SKM-1 (cell line): ENCODE data around the gene PDE4D.
"Not testable (repeated sequence)": the region's sequence is repeated elsewhere in the genome, so short reads cannot be mapped to it uniquely, and the experiment has no call there.

ENCODE experiments used
- DNase-seq: peaks from one replicate; lab custom pipeline; 2025; ENCODE audit not compliant: unreplicated experiment; lab: John Stamatoyannopoulos, UW

The PDE4D gene

GRCh38 chr5:59618644-59619043 is 274.9 kb downstream of the PDE4D start:
- no peak for DNase-seq

DNA sequence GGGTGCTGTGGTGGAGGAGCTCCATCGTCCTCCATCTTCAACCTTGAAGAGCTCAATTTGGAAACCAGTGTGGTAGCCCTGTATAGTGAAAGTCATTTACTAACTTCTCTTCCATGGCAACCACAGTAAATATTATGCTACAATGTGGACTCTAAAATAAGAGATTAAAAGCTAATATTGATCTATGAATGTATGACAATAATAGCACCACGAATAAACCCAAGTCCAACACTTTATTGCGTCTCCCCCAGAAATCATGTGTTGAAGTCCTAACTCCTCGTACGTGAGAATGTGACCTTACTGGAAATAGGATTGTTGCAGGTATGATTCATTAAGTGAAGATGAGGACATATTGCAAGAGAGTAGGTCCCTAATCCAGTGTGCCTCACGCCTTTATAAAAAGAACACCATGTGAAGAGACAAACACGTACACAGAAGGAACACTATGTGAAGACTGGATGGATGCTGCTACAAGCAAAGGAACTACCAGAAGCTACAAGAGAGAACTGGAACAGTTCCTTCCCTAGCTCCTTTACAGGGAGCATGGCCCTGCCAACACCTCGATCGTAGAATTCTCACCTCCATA is 276.2 kb downstream of the PDE4D start:
- DNase-seq = no peak

DNA sequence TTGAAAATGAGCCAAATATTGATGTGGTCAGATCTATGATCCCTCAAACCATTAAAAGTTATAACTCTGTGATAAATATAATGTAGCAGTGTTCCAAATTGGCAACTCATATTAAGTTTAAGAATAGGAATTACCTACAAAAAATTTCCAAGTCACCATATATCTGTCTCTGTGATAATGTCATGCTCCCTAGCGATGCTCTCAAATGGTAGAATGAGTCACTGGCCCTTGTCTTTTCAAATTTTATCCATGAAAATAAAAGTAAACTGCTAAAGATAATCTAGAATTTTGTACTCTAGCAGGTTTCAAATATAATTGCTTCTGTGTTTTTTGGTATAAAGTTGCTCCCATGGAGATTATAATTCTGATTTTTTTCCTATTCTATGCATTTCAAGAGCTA is 277.1 kb downstream of the PDE4D start:
- no peak for DNase-seq

GRCh38 chr5:59615272-59615671 is 278.3 kb downstream of the PDE4D start:
- no peak for DNase-seq

GRCh38 chr5:59609501-59610265 is 283.8 kb downstream of the PDE4D start:
- DNase-seq = no peak

GRCh38 chr5:59608745-59609144 is 284.8 kb downstream of the PDE4D start:
- no peak for DNase-seq

DNA sequence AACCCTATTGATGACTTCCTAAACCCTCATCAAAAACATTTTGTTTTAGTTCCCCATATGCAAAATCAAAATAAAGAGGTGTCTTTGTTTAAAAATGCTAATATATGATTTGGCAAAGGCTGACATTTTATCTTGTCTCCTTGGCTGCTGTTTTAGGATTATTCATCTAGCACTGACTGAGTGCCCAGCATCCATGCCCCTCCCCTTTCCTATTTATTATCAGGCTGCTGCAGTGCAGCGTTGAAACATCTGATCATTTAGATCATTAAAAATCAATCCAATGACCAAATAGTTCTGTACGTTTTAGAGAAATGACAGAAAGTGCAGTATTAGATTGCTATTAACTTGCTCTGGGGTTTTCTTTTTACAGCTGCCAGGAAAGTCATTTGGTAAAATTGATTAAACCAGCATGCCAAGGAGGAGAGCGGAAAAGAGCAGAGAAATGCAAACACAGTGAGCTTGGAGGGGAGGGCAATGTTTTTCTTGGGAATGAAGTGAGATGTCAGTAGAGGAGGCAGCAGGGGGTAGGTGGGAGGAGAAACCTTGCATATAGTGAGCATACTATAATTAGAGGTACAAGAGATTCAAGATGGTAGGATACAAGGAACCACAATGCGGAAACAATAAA is 286.3 kb downstream of the PDE4D start:
- DNase-seq = no peak

DNA sequence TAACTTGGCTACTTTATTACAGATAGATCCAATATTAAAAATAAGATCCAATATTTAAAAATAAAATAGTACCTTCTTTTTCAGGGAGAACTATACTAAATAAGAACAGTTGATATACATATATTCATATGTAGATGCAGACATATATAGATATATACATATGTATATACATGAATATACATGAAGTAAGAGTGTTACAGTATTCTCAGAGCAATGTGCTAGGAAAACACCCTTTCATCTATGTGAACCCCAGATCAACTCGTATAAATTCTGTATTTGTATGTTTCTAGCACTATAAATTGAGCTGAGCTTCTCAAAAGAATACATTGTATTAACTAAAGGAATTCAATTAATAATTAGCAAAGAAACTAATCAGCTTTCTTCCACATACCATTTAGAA is 287.6 kb downstream of the PDE4D start:
- no peak for DNase-seq

DNA sequence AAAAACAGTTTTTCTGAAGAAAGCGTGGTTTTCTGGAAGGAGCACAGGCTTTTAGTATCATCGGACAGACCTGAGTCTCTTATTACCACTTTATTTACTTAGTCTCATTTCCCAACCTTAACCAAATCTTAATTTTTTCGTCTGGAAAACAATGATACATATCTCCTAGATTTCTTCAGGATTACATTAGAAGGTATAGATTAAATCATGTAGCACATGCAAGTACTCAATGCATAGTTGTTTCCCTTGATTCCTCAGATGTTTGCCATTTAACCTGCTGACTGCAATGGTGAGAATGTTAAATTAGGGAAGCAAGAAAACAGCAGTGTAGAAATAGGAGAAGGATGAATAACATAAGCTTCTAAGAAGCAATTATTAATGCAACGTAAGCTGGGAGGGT is 289.4 kb downstream of the PDE4D start:
- DNase-seq = no peak

DNA sequence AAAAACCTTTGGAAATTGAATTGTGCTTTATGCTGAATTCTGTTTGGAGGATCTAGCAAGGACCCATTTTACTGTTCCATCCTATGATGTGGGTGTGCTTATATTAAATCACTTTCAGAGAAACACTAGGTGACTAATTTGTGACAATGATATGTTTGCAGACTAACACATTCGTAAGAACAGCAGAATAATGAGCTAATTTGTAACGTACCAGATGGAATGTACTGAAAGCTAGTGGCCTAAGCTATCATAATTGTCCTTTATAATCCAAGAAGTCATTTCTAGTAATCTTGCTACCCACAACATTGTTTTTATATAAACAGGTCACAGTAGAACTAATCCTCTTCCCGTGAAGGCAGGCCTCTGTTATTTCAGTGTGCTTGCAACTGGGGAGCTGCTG is 292.5 kb downstream of the PDE4D start:
- no peak for DNase-seq

GRCh38 chr5:59600153-59600552 is 293.4 kb downstream of the PDE4D start:
- no peak for DNase-seq

- no peak for DNase-seq
Observed at GRCh38 chr5:59599729-59600128, 293.8 kb downstream of the PDE4D start.

- DNase-seq = no peak
Observed at GRCh38 chr5:59598547-59598874, 295.0 kb downstream of the PDE4D start.

DNA sequence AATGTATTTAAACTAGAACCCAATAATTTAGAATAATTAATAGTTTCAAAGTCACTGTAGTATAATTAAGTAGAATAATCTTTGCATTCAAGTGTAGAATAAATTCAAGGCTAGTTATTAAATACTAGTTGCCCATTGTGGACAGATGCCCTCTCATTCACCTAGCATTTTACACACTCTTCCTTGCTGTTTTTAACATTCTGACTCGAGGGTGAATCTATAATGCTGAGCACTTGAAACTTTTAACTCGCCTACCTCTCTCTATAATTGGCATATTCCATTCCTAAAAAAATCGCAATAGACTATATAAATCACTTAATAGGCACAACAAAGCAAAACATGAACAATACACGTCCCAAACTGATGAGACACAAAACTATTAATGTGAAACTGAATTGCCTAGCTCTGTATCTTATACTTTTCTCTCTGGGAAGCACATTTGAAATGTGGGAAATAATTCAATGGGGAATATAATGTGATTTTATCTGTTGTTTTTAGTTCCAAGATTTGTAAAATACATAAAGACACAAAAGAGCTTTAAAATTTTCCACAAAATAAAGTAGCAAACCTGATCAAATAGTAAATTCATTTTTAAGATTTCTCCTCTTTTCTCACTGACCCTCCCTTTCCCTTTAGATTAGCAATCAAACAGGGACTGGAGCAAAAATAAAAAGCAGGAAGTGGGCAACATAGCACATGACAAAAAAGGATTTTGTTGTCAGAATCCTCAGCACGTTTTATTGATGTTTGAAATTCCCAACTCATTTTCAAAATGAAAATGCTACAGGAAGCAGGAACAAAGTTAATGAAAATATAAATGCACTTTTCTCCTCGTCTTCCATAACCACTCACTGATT is 295.6 kb downstream of the PDE4D start:
- no peak for DNase-seq

GRCh38 chr5:59596586-59597350 is 296.8 kb downstream of the PDE4D start:
- DNase-seq = no peak

DNA sequence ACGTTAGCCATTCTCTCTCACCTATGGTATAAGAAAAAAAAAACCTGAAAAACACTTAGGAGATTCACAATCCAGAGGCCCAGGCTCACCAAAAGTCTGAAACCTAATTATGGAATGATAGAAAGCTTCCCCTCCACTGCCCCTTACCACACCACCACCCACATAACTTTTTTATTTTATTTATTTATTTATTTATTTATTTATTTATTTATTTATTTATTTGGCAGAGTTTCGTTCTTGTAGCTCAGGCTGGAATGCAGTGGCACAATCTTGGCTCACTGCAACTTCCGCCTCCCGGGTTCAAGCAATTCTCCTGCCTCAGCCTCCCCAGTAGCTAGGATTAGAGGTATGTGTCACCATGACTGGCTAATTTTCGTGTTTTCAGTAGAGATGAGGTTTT is 299.4 kb downstream of the PDE4D start:
- DNase-seq = not testable (repeated sequence)

GRCh38 chr5:59593439-59594007 is 300.0 kb downstream of the PDE4D start:
- no peak for DNase-seq

- DNase-seq = no peak
Observed at GRCh38 chr5:59592101-59592500, 301.4 kb downstream of the PDE4D start.

DNA sequence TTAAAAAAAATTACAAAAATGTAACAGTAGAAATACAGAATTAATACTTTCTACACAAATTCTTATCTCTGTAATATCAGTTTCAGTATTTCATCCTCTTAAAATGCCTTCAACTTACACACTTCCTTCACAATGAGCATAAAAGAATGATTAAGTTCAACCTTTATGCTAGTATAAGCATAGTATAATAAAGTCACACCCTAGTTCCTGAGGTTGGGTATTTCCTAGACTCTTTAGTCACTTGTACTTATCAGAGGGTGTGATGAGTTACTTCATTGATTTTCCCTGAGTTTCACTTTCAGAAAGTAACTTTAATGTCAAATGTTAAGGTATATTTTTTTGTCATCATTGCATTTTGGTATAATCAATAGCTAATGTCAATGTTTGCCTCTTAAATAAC is 302.4 kb downstream of the PDE4D start:
- DNase-seq = no peak

DNA sequence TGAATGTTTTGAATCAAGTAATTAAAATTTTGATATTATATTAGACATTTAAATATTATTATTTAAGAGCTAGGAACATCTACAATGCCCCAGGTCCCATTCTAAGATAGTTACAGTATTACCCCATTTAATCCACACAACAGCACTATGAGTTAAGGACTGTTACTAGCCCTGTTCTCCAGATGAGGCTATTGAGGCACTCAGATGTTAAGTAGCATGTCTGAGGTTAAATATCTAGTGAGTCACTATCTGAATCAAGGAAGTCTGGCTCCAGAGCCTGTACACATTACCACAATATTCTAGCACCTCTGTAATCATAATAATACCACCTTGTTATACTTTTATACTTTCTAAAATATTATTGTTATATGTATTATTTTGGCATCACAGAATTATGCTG is 304.6 kb downstream of the PDE4D start:
- no peak for DNase-seq
